Measurements from ENCODE around the gene IGIP. TPM values are rescaled to one million over a fixed set of nuclear protein-coding genes. Genes with fewer than 3 reads are reported as not detected.
"Not testable (repeated sequence)": the region's sequence is repeated elsewhere in the genome, so short reads cannot be mapped to it uniquely, and the experiment has no call there.

Gene IGIP
- total and polyA plus RNA-seq, 2 donors (not counting 1 experiment from before 2014, with no cell fraction given), result 1.3 to 9.9 TPM

- H3K4me3 ChIP-seq (ENCODE audit: control extremely low read depth in 1 of 5, extremely low read depth in 1 of 5, insufficient read depth in 1 of 5, low read depth in 2 of 5, low read length in 4 of 5), result no peak overlapping the region
- H3K4me2 ChIP-seq (replicated peaks; ENCODE audit: low read depth, low read length, poor library complexity, severe bottlenecking), result no peak overlapping the region
- ChIA-PET CTCF (interaction anchor here (2.8 to 23.0 kb wide), 3 partner anchors 10 to 367 kb away, joined by 10 to 513 read pairs (median 100); no protein-coding TSS in a partner anchor), POLR2A (no interaction called here)
- H3K9me3 ChIP-seq (ENCODE audit: control extremely low read depth in 1 of 3, control insufficient read depth in 2 of 3, insufficient read depth in 1 of 3, low read length in 2 of 3), result no peaks in the 10 kb centered on the region
- no peak overlapping the region for H2AFZ ChIP-seq (ENCODE audit: insufficient read depth, low read depth, low read length, poor library complexity, severe bottlenecking)
- H3K36me3 ChIP-seq (replicated peaks in 1 of 2; ENCODE audit: control extremely low read depth in 1 of 2, control insufficient read depth in 1 of 2, extremely low read depth in 1 of 2, insufficient read depth in 2 of 2, low read length in 1 of 2), result no peaks in the 10 kb centered on the region
- intact Hi-C loops (cut with micrococcal nuclease), result no loop called here
- Mint-ChIP-seq H3K9me3 (ENCODE audit: insufficient read depth) (no peaks in the 10 kb centered on the region), H3K27ac (no peak overlapping the region), H3K4me3 (no peak overlapping the region), H3K4me1 (peaks cover 13% of the 10 kb centered on the region), H3K27me3 (no peaks in the 10 kb centered on the region)
- peaks cover 7 to 17% of the 10 kb centered on the region in 2 donors for H3K4me1 ChIP-seq (ENCODE audit: control insufficient read depth in 2 of 2, insufficient read depth in 2 of 2, low read length in 2 of 2)
- DNase-seq (no peak), ATAC-seq (ENCODE audit: low read depth) (no peak)
- 77% methylated on average over 7 of the region's 8 CpGs for WGBS (ENCODE audit: insufficient coverage)
- peaks cover 5% of the 10 kb centered on the region for H3K79me2 ChIP-seq (ENCODE audit: control insufficient read depth, insufficient read depth, low read length)
- H4K20me1 ChIP-seq (ENCODE audit: control insufficient read depth, insufficient read depth, low read length, poor library complexity, severe bottlenecking), result peaks cover 4% of the 10 kb centered on the region
- no peak overlapping the region for H3K9ac ChIP-seq (ENCODE audit: low read length)
- TF ChIP-seq EZH2 (IDR thresholded peaks at IDR 0.05; ENCODE audit: borderline replicate concordance, insufficient read depth, low read depth, low read length, poor library complexity, severe bottlenecking), result no peak
- H3K27me3 ChIP-seq (replicated peaks in 1 of 4; ENCODE audit: control extremely low read depth in 1 of 4, control insufficient read depth in 3 of 4, insufficient read depth in 4 of 4, low read length in 3 of 4), result no peaks in the 10 kb centered on the region
- H3K27ac ChIP-seq (ENCODE audit: low read length in 2 of 2), result no peak overlapping the region
These were observed 28.2 kb downstream of the IGIP start for GRCh38 chr5:140153905-140154304.

GRCh38 chr5:140154710-140155381, 29.1 kb downstream of the IGIP start:
- H3K4me1 ChIP-seq (ENCODE audit: control insufficient read depth in 2 of 2, insufficient read depth in 2 of 2, low read length in 2 of 2), result peaks cover 7 to 17% of the 10 kb centered on the region in 2 donors
- DNase-seq; H3K27ac ChIP-seq (ENCODE audit: low read length in 2 of 2); H3K27ac Mint-ChIP-seq; H3K4me3 ChIP-seq (ENCODE audit: control extremely low read depth in 1 of 5, extremely low read depth in 1 of 5, insufficient read depth in 1 of 5, low read depth in 2 of 5, low read length in 4 of 5); intact Hi-C loops (cut with micrococcal nuclease); H3K36me3 ChIP-seq (replicated peaks in 1 of 2; ENCODE audit: control extremely low read depth in 1 of 2, control insufficient read depth in 1 of 2, extremely low read depth in 1 of 2, insufficient read depth in 2 of 2, low read length in 1 of 2); H3K9me3 ChIP-seq (ENCODE audit: control extremely low read depth in 1 of 3, control insufficient read depth in 2 of 3, insufficient read depth in 1 of 3, low read length in 2 of 3); H3K4me2 ChIP-seq (replicated peaks; ENCODE audit: low read depth, low read length, poor library complexity, severe bottlenecking); H3K79me2 ChIP-seq (ENCODE audit: control insufficient read depth, insufficient read depth, low read length); H3K4me3 Mint-ChIP-seq; H2AFZ ChIP-seq (ENCODE audit: insufficient read depth, low read depth, low read length, poor library complexity, severe bottlenecking); H3K9me3 Mint-ChIP-seq (ENCODE audit: insufficient read depth); H3K9ac ChIP-seq (ENCODE audit: low read length); H4K20me1 ChIP-seq (ENCODE audit: control insufficient read depth, insufficient read depth, low read length, poor library complexity, severe bottlenecking); ATAC-seq (ENCODE audit: low read depth); H3K27me3 ChIP-seq (replicated peaks in 1 of 4; ENCODE audit: control extremely low read depth in 1 of 4, control insufficient read depth in 3 of 4, insufficient read depth in 4 of 4, low read length in 3 of 4); POLR2A ChIA-PET; H3K27me3 Mint-ChIP-seq: not testable (repeated sequence)
- H3K4me1 Mint-ChIP-seq, result peaks cover 13% of the 10 kb centered on the region
- CTCF ChIA-PET, result interaction anchor here (0.6 to 23.0 kb wide), 6 partner anchors 11 to 372 kb away, joined by 3 to 513 read pairs (median 7); no protein-coding TSS in a partner anchor
- WGBS (ENCODE audit: insufficient coverage), result 92% methylated on average over 17 of the region's 21 CpGs
